HG02970 (cell line): ENCODE results near the gene CAMTA1.
"Not testable (repeated sequence)": the region's sequence is repeated elsewhere in the genome, so short reads cannot be mapped to it uniquely, and the experiment has no call there.

Experiments
- ATAC-seq: cut with Tn5 transposase; IDR thresholded peaks from one replicate; pipeline ENCODE4 v1.9.1; 2021; ENCODE audit warnings: mild to moderate bottlenecking, moderate library complexity, moderate number of reproducible peaks; ENCODE audit not compliant: unreplicated experiment, low FRiP score

Gene CAMTA1

GRCh38 chr1:7592120-7592798 is 807.0 kb downstream of the CAMTA1 start:
- ATAC-seq, result no peak

DNA sequence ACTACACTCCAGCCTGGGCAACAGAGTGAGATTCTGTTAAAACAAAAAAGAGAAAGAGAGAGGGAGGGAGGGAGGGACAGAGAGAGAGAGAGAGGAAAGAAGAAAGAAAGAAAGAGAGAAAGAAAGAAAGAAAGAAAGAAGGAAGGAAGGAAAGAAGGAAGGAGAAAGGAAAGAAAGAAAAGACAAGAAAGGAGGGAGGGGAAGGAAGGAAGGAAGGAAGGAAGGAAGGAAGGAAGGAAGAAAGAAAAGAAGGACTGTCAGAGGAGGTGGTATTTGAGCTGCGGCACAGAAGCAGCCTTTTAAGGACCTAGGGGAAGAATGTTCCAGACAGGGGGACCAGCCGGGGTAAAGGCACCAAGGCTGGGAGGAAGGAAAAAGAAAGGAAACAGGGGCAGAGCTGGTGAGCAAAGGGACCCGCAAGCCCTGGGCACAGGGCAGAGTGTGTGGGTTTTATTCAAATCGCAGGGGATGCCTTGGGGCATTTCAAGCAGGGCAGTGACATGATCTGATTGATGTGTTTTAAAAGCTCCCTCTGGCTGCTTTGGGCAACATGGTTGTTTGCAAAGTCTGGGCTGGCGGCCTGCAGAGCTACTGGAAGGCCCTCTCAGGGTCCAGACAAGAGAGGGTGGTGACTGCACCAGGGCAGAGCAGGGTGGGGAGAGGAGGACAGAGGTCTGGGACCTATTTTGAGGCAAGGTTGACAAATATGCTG is 808.9 kb downstream of the CAMTA1 start:
- ATAC-seq, result no peak

GRCh38 chr1:7594714-7595295 is 809.6 kb downstream of the CAMTA1 start:
- ATAC-seq, result no peak

- ATAC-seq, result no peak
Observed at GRCh38 chr1:7595336-7595735, 810.1 kb downstream of the CAMTA1 start.

DNA sequence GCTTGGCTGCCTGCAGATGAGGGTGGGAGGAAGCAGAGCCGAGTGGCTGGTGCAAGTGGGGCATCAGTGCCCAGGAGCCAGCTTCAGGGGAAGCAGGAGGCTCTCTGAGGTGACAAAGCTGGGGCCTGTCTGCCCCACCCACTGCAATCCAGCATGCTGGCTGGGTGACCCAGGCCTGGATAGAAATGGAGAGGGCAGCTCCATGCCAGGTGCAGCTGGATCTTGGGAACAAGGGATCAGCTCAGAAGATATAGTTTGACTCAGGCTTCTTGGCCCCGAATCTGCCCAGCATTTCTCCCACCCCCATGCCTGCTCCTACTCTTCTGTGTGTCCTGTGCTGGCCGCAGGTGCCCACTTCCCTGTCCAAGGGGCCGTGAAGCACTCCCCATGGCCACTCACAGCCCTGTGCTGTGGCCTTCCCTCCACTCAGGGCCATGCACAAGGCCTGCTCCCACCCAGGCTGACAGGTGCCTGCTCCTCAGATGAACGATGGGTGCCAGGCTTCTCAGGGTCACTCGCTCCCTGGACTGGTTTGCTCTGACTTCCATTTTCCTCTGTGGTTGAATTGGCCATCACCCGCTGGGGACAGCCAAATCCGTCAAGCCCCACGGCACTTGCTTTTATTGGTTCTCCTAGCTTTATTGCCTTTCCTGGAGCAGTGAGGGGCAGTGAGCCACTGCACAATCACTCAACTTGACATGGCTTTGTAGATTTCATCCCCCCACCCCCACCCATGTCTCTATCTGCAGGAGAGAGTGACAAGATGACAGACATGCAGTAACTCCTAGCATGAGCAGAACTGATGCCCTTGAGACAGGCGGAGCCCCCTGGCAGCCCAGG is 811.1 kb downstream of the CAMTA1 start:
- no peak for ATAC-seq

- not testable (repeated sequence) for ATAC-seq
Observed at GRCh38 chr1:7598058-7598457, 812.8 kb downstream of the CAMTA1 start.

GRCh38 chr1:7604906-7605305 is 819.7 kb downstream of the CAMTA1 start:
- not testable (repeated sequence) for ATAC-seq

- ATAC-seq, result no peak
Observed at GRCh38 chr1:7606096-7606495, 820.8 kb downstream of the CAMTA1 start.

DNA sequence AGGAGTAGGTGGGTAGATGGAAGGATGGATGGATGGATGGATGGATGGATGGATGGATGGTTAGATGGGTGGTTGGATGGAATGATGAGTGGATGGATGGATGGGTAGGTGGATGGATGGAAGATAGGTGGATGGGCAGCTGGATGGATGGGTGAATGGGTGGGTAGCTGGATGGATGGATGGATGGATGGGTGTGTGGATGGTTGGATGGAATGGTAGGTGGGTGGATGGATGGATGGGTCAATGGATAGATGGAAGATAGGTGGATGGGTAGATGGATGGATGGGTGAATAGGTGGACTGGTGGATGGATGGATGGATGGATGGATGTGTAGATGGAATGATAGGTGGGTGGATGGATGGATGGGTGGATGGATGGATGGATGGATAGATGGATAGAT is 821.8 kb downstream of the CAMTA1 start:
- no peak for ATAC-seq

- ATAC-seq, result no peak
Observed at GRCh38 chr1:7608628-7609305, 823.5 kb downstream of the CAMTA1 start.

DNA sequence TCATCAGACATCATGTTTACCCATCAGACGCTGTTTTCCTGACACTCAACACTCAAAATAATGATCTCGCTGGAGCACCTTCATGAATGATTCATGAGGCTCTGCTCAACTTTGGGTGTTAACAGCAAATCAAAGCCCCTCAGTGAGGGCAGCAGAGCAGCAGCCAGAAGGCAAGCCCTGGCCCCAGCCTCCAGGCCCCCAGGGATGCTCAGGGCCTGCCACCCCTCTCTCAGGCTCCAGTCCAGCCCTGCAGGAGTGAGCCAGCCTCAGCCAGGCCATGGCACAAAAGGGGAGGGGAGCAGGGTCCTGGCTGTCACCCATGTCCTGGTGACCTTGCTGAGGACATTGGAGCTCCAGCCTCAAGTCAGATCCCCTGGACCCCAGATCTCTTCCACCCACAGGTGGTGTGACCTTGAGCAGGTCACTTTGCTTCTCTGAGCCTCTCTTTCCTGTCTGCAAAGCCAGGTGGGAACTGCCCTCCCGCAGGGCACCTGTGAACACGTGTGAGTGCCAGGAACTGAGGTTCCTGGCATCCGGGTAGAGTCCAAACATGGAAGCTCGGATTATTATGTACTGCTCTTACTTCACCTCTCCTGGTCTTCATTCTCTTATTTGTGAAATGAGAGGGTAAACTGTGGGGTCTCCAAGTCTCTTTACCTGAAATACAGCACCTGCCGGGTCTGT is 824.2 kb downstream of the CAMTA1 start:
- no peak for ATAC-seq

DNA sequence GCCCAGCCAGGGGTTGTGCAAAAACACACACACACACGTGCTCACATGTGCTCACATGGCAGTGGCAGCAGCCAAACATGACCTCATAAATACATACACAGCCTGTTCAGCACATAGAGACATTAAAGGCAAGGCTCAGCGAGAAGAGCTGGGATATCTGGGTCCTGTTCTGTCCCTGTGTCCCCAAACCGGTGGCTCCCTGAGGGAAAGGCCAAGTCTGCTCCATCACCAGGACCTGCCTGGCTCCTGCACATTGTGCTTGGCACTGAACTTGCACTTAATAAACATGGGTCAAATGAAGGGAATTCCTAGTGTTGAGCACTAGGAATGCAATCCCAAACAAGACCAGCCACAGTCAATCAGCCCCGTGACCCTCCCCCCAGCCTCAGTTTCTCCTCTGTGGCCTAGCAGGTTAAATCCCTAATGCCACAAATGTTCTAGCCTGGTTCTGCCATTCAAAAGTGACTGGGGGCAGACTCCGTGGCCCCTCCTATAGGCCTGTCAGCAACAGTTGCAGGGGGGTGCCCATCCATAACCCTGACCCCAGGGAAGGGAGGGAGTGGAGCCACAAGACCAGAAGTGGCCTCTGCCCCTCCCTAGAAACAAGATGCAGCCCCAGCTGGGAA is 825.0 kb downstream of the CAMTA1 start:
- no peak for ATAC-seq

DNA sequence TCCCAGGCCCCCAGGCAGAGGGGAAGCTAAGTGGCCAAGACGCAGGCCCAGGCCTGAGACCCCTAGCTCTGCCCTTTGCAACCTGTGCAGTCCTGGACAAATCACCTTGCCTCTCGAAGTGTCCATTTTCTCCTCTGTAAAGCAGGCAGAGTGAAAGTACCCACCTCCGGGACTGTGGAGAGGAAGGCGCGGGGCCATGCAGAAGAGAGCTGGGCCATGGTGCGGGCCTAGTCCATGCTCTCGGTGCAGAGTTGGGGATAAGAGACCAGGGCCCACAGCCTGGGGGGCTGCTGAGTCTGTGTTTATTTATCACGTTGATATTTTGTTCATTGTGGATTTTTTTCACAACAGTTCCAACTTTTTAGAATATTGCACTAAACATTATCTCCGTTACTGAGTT is 825.7 kb downstream of the CAMTA1 start:
- ATAC-seq, result no peak

GRCh38 chr1:7611421-7612010 is 826.3 kb downstream of the CAMTA1 start:
- no peak for ATAC-seq

- no peak for ATAC-seq
Observed at GRCh38 chr1:7613106-7613850, 828.0 kb downstream of the CAMTA1 start.

- ATAC-seq, result no peak
Observed at GRCh38 chr1:7613851-7614205, 828.6 kb downstream of the CAMTA1 start.

- ATAC-seq, result no peak
Observed at GRCh38 chr1:7614576-7615074, 829.4 kb downstream of the CAMTA1 start.

DNA sequence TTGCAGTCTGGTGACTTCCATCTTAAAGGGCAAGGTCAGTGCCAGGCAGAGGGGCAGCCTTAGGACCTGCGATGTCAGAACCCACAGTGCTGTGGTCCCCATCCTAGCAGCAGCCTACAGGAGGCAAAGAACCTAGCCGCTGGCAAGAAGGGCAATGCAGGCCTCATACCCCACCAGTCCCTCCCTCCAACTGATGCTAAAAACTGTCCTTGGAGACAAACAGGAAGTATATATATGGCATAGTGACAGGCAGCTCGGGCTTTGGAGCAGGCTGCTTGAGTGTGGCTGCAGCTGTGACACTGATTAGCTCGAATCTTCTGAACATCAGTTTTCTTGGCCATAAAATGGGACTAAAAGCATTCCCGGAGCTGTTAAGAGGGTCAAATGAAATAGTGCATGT is 829.9 kb downstream of the CAMTA1 start:
- no peak for ATAC-seq
